ENCODE measurements around the gene FBXL16. TPM values are rescaled to one million over a fixed set of nuclear protein-coding genes. Genes with fewer than 3 reads are reported as not detected.
A peak's percentile ranks its signal among the peaks of the same experiment; 100 is the strongest.

FBXL16 gene
- polyA plus RNA-seq, 1 donor from 2014 or later = 3.4 TPM

DNA sequence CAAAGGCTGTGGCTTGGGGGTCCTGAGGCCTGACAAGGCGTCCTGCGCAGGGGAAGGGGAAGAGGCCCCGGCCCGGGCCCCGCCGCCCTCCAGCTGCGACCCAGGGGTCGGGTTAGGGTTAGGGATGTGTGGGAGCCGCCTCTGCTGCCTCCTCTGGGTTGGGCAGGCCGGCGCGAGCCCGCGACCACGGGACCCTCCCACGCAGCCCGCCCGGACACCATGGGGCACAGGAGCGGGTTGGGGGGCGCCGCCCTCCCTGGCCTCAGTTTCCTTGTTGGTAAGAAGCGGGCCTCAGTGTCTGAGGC lies 34.8 kb upstream of the FBXL16 start:
- peak overlapping the region; percentile 86 for H3K4me2 ChIP-seq (ENCODE audit: low read length)
- H3K27me3 ChIP-seq (ENCODE audit: insufficient read depth, low read depth, low read length) = no peaks in the 10 kb centered on the region
- TF ChIP-seq, protein P1, sequence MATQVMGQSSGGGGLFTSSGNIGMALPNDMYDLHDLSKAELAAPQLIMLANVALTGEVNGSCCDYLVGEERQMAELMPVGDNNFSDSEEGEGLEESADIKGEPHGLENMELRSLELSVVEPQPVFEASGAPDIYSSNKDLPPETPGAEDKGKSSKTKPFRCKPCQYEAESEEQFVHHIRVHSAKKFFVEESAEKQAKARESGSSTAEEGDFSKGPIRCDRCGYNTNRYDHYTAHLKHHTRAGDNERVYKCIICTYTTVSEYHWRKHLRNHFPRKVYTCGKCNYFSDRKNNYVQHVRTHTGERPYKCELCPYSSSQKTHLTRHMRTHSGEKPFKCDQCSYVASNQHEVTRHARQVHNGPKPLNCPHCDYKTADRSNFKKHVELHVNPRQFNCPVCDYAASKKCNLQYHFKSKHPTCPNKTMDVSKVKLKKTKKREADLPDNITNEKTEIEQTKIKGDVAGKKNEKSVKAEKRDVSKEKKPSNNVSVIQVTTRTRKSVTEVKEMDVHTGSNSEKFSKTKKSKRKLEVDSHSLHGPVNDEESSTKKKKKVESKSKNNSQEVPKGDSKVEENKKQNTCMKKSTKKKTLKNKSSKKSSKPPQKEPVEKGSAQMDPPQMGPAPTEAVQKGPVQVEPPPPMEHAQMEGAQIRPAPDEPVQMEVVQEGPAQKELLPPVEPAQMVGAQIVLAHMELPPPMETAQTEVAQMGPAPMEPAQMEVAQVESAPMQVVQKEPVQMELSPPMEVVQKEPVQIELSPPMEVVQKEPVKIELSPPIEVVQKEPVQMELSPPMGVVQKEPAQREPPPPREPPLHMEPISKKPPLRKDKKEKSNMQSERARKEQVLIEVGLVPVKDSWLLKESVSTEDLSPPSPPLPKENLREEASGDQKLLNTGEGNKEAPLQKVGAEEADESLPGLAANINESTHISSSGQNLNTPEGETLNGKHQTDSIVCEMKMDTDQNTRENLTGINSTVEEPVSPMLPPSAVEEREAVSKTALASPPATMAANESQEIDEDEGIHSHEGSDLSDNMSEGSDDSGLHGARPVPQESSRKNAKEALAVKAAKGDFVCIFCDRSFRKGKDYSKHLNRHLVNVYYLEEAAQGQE (IDR thresholded peaks at IDR 0.05; ENCODE audit: borderline replicate concordance) = no peak
- TF ChIP-seq RAD21 (conservative IDR thresholded peaks at IDR 0.05) (no peak), EP300 (conservative IDR thresholded peaks at IDR 0.05; ENCODE audit: poor library complexity, severe bottlenecking) (no peak), TAF1 (IDR thresholded peaks at IDR 0.05; ENCODE audit: low read depth) (no peak), SMC3 (conservative IDR thresholded peaks at IDR 0.05; ENCODE audit: poor library complexity) (no peak), EZH2 (IDR thresholded peaks at IDR 0.05; ENCODE audit: borderline replicate concordance, insufficient read depth, low read length, poor library complexity, severe bottlenecking) (no peak), MXI1 (conservative IDR thresholded peaks at IDR 0.05; ENCODE audit: poor library complexity, severe bottlenecking) (no peak), CTCF (IDR thresholded peaks at IDR 0.05; ENCODE audit: poor library complexity, severe bottlenecking) (no peak), POLR2AphosphoS5 (IDR thresholded peaks at IDR 0.05) (no peak)
- H3K36me3 ChIP-seq (ENCODE audit: insufficient read depth, low read length) = no peaks in the 10 kb centered on the region
- peak overlapping the region; percentile 96 for H3K4me3 ChIP-seq (ENCODE audit: low read length)
- peak overlapping the region; percentile 63 for H3K27ac ChIP-seq (ENCODE audit: low read length)
- H3K79me2 ChIP-seq (replicated peaks; ENCODE audit: insufficient read depth, low read length) = peaks cover 5% of the 10 kb centered on the region
- peak overlapping the region; percentile 90 for H3K9ac ChIP-seq (ENCODE audit: low read length)
- no peaks in the 10 kb centered on the region for H3K9me2 ChIP-seq (ENCODE audit: insufficient read depth, low read length)
- H2AFZ ChIP-seq (ENCODE audit: low read depth, low read length) = peak overlapping the region; percentile 79
- no peaks in the 10 kb centered on the region for H3F3A ChIP-seq (ENCODE audit: insufficient read depth, low read length, poor library complexity, severe bottlenecking)
- no peaks in the 10 kb centered on the region for H4K20me1 ChIP-seq (ENCODE audit: insufficient read depth)
- H3K9me3 ChIP-seq (ENCODE audit: low read length) = no peaks in the 10 kb centered on the region

DNA sequence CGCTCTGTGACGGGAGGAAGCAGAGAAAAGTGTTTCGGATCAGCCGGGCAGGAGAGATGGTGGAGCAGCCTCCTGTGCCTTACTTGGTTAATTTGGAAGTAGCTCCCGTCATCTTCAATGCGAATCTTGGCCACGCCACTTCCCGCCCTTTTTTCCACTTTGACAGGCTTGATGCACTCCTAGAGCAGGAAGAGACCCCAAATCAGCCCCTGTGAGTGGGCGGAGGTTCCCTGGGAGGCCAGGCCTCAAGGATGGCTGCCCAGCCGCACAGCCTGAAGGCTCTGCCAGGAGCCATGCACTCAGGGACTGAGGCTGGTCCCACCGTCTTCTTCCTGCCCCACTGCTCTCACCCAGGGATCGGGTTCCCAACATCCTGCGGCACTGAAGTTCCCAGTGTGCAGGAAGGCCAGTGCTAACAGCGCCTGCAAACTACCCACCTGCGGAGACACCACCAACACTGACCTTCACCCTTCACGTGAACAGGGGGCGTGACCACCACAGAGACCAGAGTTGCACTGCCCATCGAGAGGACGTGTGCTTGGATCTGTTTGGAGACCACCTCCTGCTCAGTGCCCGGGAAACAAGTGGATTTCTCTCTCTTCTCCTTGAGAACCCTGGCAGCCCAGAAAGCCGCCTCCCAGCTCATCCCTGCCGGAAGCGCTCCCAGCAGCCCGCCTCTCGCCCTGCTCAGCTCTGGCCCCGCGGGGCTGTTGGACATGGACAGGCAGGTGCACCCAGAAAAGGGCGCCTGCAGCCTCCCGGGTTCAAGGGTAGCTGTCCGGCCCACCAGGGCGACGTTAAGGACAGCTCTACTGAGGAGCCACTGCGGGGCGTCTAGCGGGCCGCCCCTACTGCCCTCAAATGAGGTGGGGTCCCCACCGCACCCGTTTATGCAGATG lies 34.2 kb upstream of the FBXL16 start:
- peak overlapping the region; percentile 63 for H3K27ac ChIP-seq (ENCODE audit: low read length)
- no peaks in the 10 kb centered on the region for H3F3A ChIP-seq (ENCODE audit: insufficient read depth, low read length, poor library complexity, severe bottlenecking)
- peak overlapping the region; percentile 96 for H3K4me3 ChIP-seq (ENCODE audit: low read length)
- no peaks in the 10 kb centered on the region for H3K27me3 ChIP-seq (ENCODE audit: insufficient read depth, low read depth, low read length)
- no peak overlapping the region for H2AFZ ChIP-seq (ENCODE audit: low read depth, low read length)
- peak overlapping the region; percentile 90 for H3K9ac ChIP-seq (ENCODE audit: low read length)
- no peaks in the 10 kb centered on the region for H3K9me3 ChIP-seq (ENCODE audit: low read length)
- H3K4me2 ChIP-seq (ENCODE audit: low read length) = peak overlapping the region; percentile 86
- no peaks in the 10 kb centered on the region for H4K20me1 ChIP-seq (ENCODE audit: insufficient read depth)
- no peaks in the 10 kb centered on the region for H3K9me2 ChIP-seq (ENCODE audit: insufficient read depth, low read length)
- no peaks in the 10 kb centered on the region for H3K36me3 ChIP-seq (ENCODE audit: insufficient read depth, low read length)
- TF ChIP-seq TAF1 (IDR thresholded peaks at IDR 0.05; ENCODE audit: low read depth) (no peak), SMC3 (conservative IDR thresholded peaks at IDR 0.05; ENCODE audit: poor library complexity) (no peak), EZH2 (IDR thresholded peaks at IDR 0.05; ENCODE audit: borderline replicate concordance, insufficient read depth, low read length, poor library complexity, severe bottlenecking) (no peak), RAD21 (conservative IDR thresholded peaks at IDR 0.05) (no peak), EP300 (conservative IDR thresholded peaks at IDR 0.05; ENCODE audit: poor library complexity, severe bottlenecking) (no peak), MXI1 (conservative IDR thresholded peaks at IDR 0.05; ENCODE audit: poor library complexity, severe bottlenecking) (no peak), CTCF (IDR thresholded peaks at IDR 0.05; ENCODE audit: poor library complexity, severe bottlenecking) (no peak), POLR2AphosphoS5 (IDR thresholded peaks at IDR 0.05) (no peak)
- TF ChIP-seq, protein P1 (IDR thresholded peaks at IDR 0.05; ENCODE audit: borderline replicate concordance) = no peak
- peaks cover 5% of the 10 kb centered on the region for H3K79me2 ChIP-seq (replicated peaks; ENCODE audit: insufficient read depth, low read length)
